SKM-1 treated with dmso at 0.1 percent for 144 hours (cell line): ENCODE results near the gene PID1.

ENCODE experiments used
- DNase-seq: peaks from one replicate; lab custom pipeline; 2025; ENCODE audit not compliant: unreplicated experiment; lab: John Stamatoyannopoulos, UW

The PID1 gene

DNA sequence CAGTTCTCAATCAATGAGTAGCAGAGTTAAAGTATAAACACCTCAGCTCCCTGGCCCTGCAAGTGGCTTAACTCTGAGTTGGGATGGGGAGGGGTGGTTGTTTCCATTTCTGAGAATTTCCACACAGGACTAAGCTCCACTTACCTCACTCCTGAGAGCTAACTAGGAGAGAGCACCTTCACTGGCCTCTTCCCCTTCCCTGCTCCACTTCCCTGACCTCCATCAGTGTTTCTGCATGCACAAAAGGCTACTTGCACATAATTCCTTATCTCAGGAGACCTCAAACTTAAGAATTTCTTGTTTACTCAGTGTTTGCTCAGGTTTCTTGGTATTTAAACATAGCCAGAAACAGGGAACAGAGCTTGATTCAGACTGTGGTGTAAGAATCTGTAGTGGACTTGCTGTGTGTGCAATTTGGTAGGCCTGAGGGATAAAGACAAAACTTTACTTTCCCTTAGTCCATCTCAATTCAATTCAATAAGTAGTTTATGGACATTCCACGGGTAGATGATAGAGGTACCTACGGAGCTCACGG lies 97.2 kb downstream of the PID1 start:
- DNase-seq: no peak

DNA sequence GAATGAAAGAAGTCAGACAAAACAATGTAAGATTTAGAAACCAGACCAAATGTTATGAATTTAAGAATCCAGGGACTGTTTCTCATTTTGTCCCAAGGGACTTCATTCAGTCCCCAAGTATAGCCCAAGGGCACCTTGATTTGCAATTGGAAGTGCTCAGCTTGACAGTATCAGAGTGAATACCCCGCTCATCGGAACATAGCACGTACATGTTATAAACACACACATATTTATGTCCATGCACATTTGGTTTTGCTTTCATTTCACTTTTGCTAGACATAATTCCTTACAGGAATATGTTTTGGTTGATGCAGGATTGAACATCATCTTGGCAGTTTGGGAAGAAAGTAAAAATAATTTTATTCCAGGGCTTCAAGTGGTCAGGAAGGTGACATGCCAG lies 100.2 kb downstream of the PID1 start:
- DNase-seq: no peak

DNA sequence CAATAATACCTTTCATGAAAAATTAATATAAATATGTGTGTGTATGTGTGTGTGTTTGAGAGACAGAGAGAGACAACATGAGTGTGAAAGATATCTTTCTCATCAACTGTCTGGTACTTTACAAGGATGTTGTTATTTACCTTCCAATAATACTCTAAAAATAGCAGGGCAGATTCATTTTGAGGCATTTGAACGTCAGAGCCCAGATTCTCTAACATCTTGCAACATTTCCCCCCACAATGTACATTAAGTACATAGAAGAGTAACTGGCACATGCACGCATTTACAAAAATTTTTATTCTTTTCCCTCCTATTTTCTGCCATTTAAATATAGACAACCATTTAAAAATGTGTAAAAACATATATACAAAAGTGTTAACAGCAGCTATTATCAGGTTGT lies 100.9 kb downstream of the PID1 start:
- DNase-seq: no peak

DNA sequence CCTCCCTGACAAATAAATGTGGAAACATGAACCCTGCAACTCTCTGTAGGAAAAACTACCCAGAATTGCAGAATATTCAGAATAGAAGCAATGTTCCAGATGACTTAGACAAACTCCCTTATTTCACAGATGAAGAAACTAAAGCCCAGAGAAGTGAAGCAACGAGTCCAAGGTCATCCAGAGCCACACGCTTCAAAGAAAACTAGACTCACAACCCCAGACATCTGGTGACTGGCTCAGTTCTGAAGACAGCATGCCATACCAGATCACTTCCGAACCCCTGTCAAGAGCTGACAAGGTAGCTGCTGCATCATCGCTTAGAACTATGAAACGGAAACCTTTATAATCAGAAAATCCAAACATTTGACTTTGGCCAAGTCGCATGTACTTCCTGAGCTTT lies 101.3 kb downstream of the PID1 start:
- DNase-seq: no peak

DNA sequence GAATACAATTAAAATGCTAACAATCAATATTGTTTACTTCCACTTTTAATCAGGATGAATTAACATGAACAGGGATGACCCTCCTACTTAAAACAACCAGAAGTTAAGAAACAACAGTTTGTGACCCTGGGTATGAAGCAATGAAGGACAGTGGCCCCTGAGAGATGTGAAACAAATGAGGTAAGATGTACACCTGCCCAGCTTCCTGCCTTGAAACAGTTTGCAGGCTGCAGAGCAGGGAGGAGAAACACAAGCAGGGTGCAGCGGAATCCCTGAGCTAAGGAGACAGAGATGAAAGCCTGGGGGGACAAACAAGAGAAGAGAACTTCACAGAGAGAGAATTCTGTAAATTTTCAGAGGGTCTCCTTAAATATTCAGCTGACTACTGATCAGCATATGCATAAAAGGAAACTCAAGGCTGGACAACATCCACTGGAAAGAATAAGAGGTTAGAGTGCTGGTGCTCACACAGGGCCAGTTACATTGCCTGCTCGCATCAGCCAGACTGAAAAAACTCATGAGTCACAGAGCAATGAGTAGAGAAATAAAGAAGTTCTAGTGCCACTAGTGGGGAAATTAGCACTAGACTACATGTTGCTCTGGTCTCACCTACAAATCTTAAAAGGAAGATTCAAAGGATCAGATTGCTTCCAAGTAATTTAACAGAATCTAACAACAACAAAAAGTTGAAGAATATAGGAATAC lies 106.4 kb downstream of the PID1 start:
- DNase-seq: no peak

DNA sequence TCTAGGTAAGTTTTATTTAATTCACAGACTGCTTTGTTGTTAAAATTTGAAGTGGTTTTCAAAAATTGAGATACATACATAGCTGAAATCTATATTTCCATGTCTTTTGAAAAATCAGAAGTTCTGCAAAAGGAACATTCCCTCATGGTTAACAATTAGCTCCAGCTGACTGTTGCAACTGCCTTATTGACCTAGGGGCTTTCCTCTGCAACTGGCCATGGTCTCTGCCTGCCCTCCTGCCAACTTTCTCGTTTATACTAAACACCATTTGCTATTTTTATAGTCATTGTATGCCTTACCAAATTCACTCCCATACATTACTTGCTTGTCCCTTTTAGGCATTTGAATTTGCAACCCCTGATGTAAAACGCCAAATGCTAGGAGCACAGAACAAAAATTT lies 107.2 kb downstream of the PID1 start:
- no peak for DNase-seq

DNA sequence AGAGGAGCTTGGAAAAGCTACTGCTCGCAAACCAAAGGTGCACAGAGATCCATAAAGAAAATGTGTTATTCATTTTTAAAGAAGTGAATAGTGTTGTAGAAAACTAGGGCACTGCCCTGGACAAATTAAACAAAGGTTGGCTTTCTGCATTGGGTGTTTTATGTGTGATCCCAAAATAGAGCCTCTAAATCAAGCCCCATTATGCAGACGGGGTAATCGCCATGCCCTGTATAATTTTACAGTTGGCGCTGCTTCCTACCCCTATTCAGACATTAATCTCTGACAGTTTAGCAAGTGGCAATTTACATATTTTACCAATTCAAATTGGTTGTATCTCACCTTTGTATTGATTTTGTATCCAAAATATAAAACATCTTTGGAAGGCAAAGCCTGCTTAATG lies 109.1 kb downstream of the PID1 start:
- DNase-seq: no peak

DNA sequence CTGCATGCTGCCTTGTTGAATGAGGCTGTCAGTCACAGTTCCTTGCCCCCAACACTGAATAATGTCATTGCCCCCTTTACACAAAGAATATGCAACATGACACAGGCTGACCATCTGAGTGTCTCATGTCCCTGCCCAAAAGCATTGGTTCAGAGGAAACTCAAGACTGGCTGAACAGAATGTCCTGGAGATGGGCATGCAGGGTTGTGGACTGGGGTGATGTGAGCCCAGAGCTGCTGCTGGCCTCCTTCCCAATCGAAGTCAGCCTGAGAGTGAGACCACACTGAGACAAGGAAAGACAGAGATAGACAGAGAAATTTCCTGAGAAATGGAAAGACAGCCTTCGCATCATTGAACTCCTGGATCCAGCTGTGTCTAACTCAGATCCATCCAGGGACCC lies 110.1 kb downstream of the PID1 start:
- DNase-seq: no peak

DNA sequence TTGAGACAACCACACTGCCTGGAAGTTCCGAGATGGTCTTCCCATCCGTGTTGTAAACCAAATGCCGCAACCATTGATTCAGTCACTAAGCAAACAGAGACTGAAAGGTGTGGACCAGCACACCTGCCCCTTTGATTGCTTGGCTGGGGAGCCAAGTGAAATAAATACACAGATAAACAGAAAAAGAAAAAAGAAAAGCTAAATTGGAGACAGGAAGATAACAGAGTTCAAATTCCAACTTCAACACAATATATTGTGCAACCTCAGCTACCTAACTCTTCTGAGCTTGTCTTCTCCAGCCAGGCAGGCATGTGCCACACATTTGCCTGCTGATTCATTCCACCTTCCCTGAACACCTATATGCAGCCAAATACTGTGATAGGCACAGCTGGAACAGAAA lies 110.9 kb downstream of the PID1 start:
- no peak for DNase-seq

DNA sequence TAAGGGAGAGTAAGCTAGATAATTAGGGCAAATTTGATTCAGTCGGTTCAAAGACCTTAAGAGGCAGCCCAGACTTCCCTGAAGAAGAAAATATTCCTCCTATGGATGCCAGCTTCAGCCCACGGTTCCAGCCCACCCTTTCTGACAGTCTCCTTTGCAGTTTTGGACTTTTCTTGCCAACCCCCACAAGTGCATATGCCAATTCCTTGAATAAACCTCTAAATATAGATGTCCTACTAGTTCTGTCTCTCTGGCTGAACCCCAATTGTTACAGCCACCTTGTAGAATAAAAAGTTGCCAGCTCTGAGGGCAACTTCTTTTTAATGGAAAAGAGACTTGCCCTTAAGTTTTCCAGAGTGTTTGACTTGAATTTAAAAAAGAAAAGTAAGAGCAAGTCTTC lies 111.7 kb downstream of the PID1 start:
- DNase-seq: no peak

DNA sequence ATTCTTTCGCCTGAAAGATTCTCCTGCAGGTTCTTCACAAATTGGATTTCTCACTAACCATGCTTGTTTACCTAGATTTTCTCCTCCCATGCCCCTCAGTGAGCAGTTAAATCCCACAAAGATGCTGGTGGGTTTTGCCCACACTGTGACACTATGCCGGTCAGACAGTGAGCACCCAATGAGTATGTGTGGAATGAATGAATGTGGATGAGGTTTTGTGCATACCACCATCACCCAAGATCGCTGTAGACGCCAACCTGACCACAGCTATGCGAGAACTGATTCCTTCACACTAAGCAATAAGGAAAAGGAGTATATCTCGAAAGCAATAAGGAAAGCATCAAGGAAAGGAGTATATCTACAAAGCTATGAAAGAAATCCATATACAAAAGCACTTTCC lies 116.7 kb downstream of the PID1 start:
- DNase-seq: no peak

DNA sequence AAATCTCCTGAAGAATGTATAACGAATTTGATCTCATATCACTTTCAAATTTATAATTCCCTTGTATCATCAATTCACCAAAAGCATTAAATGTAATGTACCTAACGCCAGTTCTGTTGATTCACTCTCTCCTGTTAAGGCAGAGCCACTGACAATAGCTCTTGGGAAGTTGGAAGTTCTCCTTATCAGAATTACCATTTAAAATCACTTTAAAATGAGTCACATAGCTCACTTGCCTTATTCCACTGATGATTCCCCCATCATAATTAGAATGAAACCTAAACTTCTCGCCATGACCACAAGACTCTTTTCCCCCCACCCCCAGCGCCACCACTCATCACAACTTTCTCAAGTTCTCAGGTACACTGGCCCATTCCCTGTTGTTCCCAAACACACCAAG lies 117.1 kb downstream of the PID1 start:
- no peak for DNase-seq

DNA sequence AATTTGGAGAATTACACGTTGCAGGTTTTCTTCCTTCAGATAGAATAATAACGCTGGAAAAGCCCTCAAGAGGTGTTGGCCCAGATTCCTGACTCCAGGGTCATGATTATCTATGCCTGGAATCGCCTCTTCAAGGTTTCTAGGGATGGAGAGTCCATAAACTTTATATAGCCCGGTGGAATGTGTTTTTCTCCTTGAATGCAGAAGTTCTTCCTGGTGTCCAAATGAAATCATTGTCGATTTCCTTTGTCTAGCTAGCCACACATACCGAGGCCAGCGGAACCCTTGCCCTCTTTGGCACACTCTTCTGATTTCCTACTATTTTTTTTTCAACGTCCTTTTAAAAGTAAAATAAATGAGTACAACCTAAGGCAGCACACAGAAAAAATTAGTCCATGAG lies 117.8 kb downstream of the PID1 start:
- DNase-seq: no peak

DNA sequence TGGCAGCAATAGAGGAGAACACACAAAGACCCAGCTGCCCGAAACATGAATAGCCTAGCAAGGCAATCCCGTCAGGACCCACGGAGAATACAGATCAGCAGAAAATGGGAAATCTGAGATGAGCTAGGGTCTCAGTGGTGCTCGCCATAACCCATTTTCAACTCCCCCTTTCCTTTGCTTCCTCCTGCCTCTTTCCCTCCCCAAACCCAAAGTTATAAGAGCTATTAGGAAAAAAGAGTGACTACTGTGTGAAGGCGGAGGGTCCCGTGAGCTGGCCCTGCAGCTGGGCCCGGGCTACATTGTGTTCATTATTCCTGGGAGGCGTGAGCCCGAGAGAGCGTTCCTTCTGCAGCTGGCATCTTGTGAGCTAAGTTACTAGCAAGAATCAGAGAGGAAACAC lies 118.4 kb downstream of the PID1 start:
- no peak for DNase-seq

DNA sequence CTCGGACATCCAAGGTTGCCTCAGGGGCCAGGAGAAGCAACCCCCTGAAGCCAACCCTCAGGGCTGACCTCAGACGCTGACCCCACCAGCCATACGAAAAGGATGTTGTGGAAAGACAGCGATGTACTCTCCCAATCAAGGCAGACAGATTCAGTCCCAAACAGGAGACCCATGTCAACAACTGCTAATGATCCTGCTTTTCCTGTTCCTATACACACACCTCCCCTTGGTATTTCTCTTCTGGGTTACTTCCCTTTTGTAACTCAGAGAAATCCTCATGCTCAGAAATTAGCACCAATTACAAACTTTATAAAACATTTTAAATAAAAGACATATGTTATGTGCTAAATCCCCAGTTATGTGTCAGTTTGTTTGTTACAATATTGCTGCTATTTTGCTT lies 120.8 kb downstream of the PID1 start:
- no peak for DNase-seq

DNA sequence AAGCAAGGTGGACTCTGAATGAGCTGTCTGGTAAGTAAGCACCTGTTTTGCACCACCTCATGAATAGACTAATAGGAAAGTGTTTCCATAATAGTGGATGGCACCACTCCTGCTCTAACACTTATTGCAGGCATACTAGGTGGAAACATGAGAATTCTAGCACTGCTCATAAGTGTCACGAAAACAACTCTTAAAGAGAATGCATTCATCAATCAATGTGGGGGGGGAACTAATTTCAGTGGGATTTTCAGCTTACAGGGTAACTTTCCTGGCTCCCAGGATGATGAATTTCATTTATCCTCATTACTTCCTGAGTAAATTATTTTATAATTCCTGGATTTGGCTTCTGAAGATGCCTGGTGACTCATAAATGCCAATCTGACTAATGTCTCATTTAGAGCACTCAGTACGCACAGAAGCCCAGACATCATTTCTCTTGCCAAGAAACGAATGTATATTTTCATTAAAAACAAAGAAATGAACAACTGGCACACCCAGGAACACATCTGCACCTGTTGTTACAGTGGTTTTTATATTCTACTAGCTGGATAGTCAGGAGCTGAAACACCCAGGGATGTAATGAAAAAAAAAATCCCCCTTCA lies 129.6 kb downstream of the PID1 start:
- no peak for DNase-seq

DNA sequence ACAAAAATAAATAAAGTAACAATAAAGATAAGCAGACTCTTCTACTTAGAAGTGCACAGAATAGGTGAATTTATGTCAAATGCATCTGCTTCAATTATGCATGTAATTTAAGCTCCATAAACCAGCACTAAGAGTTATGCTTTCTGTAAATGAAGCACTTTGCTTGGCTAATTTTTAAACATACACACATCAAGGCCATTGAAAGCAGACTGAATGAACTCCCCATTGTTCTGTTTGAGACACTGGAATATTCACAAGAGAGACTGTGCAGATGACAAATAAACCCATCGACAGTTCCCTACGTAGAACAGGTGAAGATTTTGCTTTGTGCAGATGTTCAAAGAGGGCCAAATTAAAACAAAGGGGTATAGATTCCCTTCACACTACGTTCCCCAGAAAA lies 133.4 kb downstream of the PID1 start:
- DNase-seq: no peak

DNA sequence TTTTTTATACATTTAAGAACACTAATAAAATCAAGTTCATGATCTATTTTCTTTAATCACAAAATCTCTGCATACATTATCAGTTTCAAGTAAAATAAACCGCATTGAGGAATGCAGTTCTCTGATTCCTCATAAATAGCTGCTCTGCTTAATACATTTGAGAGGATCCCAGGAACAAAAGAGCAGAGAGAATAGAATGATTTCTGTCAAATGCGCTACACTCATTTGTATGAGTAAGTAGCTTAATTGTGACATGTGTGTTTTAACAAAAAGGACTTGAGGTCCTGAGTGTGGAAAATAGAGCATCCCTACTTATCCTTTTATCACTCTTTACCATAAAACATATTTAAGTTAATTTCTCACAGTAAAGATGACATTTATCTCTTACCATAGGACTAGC lies 134.0 kb downstream of the PID1 start:
- DNase-seq: no peak

DNA sequence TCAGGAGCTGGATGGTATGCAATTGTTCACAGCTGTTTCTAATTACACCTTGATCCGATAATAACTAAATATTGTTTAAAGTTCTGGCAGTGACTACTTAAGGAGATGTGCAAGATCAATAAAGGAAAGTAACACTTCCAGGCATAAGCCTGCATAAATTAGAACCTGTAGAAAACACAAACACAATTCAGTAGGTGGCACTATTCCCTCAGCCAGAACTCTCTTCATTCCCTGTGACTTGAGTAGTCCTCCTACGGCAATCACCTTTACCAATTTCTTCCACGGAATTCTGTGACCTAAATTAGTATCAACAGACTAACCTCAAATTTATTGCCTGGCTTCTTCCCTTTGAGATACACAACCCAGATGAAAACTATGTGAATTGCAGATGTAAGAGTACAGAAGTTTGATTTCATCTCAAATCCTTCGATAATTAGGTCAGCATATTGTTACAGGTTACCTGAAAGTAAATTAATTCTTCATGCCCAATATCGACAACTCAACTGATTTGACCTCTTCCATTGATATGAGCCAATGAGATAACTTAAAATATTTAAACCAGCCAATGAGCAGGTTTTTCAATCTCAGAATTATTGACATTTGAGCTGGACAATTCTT lies 137.8 kb downstream of the PID1 start:
- DNase-seq: peak; percentile 12

DNA sequence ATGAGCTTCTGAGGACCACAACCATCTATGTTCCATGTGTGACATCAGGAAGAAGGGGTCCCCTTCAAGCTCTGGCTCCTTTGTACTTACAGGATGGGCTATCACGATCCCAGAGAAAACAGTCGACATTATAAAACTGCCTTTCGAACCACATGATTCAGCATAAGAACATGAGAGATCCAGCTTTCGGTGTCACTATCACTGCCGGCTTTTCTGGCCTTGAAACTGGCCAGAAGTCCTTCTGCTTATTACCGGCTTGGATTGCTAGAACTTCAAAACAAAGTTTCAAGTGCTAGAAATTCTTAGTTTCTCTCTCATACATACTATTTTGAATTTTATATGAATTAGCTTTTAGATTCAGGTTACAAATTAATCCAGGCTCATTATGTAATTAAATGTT lies 138.9 kb downstream of the PID1 start:
- no peak for DNase-seq

DNA sequence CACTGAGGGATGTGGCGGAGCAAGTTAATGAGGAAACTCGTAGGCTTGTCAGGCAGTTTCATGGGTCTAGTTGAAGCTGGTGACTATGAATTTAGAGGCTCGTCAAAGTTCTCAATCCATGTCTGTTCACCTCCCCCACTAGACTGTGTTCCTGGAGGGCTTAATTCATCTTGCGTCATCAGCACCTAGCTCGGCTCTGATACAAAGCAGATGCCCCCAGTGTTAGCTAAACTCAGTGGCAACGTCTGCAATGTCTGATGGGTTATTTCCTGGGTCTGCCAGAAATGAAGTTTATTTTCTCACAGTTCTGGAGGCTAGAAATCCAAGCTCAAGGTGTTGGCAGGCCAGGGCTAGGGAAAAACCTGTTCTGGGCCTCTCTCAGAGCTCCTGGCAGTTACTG lies 140.6 kb downstream of the PID1 start:
- DNase-seq: no peak

DNA sequence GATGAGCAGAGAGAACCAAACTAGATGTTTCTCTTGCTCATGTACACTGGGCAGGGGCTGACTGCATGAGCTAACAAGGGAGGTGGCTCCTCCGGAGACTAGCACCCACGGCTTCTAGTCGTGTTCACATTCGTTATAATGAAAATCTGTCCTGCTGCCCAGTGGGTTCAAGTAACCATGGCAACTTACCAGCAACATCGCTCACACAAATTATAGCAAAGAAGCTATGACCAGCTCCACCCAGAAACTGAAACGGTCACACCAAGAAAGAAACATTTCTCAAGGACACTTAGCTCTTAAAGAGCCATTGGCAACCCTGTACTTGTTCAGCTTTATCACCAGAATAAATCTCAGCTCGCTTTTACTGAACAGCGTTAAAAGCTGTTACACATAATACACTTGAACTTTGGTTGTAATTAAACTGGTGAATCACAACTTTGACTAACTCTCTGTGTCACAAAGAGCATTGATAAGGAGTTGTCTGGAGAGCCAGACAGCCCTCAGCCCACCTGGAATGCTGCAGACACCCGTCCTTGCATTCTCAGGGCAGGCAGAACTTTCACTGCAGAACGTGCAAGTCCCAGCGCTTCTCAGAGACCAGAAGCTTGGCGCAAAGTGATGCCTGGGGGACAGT lies 141.2 kb downstream of the PID1 start:
- no peak for DNase-seq
